AG04450 (cell line): ENCODE data around the gene CBLN1. TPM values are rescaled to one million over a fixed set of nuclear protein-coding genes. Genes with fewer than 3 reads are reported as not detected.

ENCODE experiments used
- CTCF ChIA-PET: fragments of 300-600, 350-600 bp; formaldehyde crosslinking; extraction: SDS; loops from one replicate; lab custom pipeline; 2022; ENCODE audit warnings: antibody characterized with exemption, inconsistent platforms; lab: Charles Lee
- POLR2A ChIA-PET: fragments of 350-600 bp; formaldehyde crosslinking; extraction: SDS; loops from one replicate; lab custom pipeline; 2021; ENCODE audit warnings: antibody characterized with exemption, inconsistent platforms; lab: Yijun Ruan, JAX
- DNase-seq: peaks from one replicate; pipeline ENCODE4 v3.0.0-alpha.2; 2011; ENCODE audit warnings: low read depth, low spot score
- H3K27ac ChIP-seq: one replicate; pipeline ENCODE4 v1.5.1; 2012; ENCODE audit warnings: low read depth, low read length, control low read depth
- H3K27me3 ChIP-seq: one replicate; pipeline ENCODE4 v1.6.0; 2012; ENCODE audit warnings: low read length; ENCODE audit not compliant: control insufficient read depth, insufficient read depth
- H3K4me3 ChIP-seq: 2 replicates; pipeline ENCODE4 v1.5.1; 2011; ENCODE audit warnings: mild to moderate bottlenecking, low read depth, low read length, control low read depth
- H3K9me3 ChIP-seq: 2 replicates; pipeline ENCODE4 v1.5.1; 2012; ENCODE audit warnings: low read length; ENCODE audit not compliant: control insufficient read depth, insufficient read depth
- polyA plus RNA-seq: library from polyadenylated mRNA; depleted of rRNA; stranded (reverse); fragments of >200 nt; gene quantifications from 2 replicates; pipeline ENCODE4 v1.2.3, GENCODE V29; 2011
- TF ChIP-seq, protein P1 (sequence below): IDR thresholded peaks from 2 replicates; pipeline ENCODE4 v1.5.1; 2011; ENCODE audit warnings: low read depth, low read length, control low read depth, inconsistent platforms

The CBLN1 gene
- polyA plus RNA-seq, 1 experiment, result not detected

DNA sequence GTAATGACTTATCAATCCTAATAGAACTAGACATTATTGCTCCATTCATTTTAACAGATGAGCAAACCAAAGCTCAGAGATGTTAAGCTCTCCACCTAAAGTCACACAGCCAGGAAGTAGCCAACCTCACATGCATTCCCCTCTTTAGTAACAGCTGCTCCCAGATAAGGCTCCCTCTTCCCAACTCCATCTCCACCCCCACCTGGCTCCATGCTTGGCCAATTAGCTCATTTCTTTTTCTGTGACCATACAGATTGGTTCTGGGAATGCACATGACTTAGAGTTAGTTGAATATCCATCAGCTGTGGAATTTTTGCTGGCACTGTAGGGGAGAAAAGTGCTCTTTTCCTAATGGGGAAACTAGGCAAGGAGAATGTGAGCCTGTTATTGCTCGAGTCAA, 13.0 kb downstream of the CBLN1 start:
- no peak for DNase-seq
- POLR2A ChIA-PET, result no interaction called here
- H3K27ac ChIP-seq, result no peak overlapping the region
- TF ChIP-seq, protein P1, sequence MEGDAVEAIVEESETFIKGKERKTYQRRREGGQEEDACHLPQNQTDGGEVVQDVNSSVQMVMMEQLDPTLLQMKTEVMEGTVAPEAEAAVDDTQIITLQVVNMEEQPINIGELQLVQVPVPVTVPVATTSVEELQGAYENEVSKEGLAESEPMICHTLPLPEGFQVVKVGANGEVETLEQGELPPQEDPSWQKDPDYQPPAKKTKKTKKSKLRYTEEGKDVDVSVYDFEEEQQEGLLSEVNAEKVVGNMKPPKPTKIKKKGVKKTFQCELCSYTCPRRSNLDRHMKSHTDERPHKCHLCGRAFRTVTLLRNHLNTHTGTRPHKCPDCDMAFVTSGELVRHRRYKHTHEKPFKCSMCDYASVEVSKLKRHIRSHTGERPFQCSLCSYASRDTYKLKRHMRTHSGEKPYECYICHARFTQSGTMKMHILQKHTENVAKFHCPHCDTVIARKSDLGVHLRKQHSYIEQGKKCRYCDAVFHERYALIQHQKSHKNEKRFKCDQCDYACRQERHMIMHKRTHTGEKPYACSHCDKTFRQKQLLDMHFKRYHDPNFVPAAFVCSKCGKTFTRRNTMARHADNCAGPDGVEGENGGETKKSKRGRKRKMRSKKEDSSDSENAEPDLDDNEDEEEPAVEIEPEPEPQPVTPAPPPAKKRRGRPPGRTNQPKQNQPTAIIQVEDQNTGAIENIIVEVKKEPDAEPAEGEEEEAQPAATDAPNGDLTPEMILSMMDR, result no peak
- CTCF ChIA-PET, result no interaction called here
- no peaks in the 10 kb centered on the region for H3K27me3 ChIP-seq
- no peak overlapping the region for H3K4me3 ChIP-seq
- no peaks in the 10 kb centered on the region for H3K9me3 ChIP-seq

DNA sequence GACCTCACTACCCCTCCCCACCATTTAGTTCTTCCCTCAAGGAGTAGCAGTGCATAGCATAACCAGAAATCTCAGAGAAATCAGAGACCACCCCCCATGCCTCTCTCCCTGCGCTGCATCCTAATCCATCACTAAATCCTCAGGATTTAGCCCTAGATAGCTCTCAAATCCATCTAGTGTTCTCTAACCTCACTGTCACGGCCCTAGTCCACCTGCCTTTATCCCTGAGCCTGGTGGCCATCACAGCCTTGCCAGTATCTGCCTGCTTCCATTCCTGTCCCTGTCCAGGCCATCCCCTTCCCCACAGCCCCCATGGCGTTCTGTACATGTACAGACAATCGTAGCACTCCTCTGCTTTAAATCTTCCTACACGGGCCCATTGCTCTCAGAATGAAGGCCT, 19.1 kb downstream of the CBLN1 start:
- DNase-seq, result no peak
- Histone ChIP-seq H3K27ac (no peak overlapping the region), H3K9me3 (no peaks in the 10 kb centered on the region), H3K4me3 (no peak overlapping the region), H3K27me3 (no peaks in the 10 kb centered on the region)
- TF ChIP-seq, protein P1, result no peak
- ChIA-PET POLR2A (no interaction called here), CTCF (no interaction called here)

DNA sequence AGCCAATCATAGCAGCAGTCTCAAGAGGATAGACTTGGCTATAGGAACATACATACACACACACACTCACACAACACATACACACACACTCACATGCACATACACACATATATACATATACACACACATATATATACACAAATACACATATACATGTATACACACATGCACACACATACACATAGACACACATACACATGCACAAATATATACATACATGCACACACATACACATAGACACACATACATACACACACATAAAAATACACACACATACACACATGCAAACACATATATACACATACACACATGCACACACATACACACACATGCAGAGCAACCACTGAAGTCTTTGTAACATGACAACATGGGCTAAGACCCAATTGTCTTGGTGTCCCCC, 19.7 kb downstream of the CBLN1 start:
- TF ChIP-seq, protein P1, result no peak

DNA sequence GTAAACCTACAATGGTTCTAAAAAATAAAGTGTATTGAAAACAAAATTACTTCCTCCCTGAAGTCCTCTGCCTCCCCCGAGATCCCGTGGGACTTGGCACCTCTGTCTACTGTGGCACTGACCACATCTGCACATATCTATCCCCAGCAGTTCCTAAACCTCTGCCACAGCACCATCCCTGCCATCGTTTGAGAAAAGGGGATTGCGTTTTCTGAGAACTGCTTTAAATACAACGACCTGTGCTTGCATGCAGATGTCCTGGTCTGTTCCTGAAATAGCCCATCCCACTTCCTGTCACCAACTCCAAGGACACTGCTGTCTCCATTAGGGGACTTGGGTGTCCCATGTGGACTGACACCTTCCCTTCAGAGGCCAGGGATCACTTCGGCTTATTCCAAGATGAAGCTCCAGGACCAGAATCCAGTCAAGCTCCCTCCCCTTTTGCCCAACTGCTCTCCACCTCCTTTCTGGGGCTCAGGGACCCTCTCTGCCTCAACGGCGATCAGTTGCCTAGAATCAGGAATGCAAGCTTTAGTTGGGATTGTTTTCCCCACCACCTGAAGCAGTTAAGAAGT, 20.6 kb downstream of the CBLN1 start:
- Histone ChIP-seq H3K4me3 (no peak overlapping the region), H3K27me3 (no peaks in the 10 kb centered on the region), H3K9me3 (no peaks in the 10 kb centered on the region), H3K27ac (no peak overlapping the region)
- no peak for DNase-seq
- TF ChIP-seq, protein P1, result no peak
- POLR2A ChIA-PET, result no interaction called here
- CTCF ChIA-PET, result no interaction called here

More for the DNA sequence above, 19.7 kb downstream of the CBLN1 start:
- Histone ChIP-seq H3K9me3 (no peaks in the 10 kb centered on the region), H3K4me3 (no peak overlapping the region), H3K27ac (no peak overlapping the region), H3K27me3 (no peaks in the 10 kb centered on the region)
- no peak for DNase-seq
- POLR2A ChIA-PET, result no interaction called here
- CTCF ChIA-PET, result no interaction called here

DNA sequence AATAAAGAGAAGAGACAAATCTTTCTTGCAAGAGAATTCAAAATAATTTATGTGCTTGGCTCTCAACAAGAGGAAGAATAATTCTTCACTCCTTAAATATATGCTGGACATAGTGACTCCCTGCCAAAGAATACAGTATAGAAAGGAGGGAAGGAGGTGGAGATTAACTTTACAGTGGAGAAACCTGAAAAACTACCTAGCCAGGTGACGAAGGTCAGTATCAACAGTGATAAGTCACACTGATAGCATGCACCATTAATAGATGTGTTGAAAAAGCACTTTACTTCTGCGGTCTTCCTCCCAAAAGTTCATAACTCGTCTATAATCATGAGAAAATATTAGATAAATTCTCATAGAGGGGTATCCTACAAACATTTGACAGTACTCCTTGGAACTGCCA, 21.4 kb downstream of the CBLN1 start:
- no peak for DNase-seq
- H3K27me3 ChIP-seq, result no peaks in the 10 kb centered on the region
- H3K4me3 ChIP-seq, result no peak overlapping the region
- CTCF ChIA-PET, result no interaction called here
- H3K9me3 ChIP-seq, result no peaks in the 10 kb centered on the region
- POLR2A ChIA-PET, result no interaction called here
- no peak overlapping the region for H3K27ac ChIP-seq
- TF ChIP-seq, protein P1, result no peak
